Activated naive CD8-positive, alpha-beta T cell treated with anti-CD3 and anti-CD28 coated beads, Interleukin-2, amount 50 U/mL, for 24 hours (primary cell): ENCODE data around the gene WDR59.
"Not testable (repeated sequence)": the region's sequence is repeated elsewhere in the genome, so short reads cannot be mapped to it uniquely, and the experiment has no call there.

Experiments
- ATAC-seq: fragments of 150-1000 bp; cut with Tn5 transposase; one replicate; pipeline ENCODE4 v1.10.0; 2021
- DNase-seq: peaks from one replicate; pipeline ENCODE4 v3.0.0; 2021
- H3K27ac Mint-ChIP-seq: one replicate; pipeline ENCODE4 v1.8.0; 2021; ENCODE audit warnings: mild to moderate bottlenecking, mixed read lengths
- H3K27me3 Mint-ChIP-seq: one replicate; pipeline ENCODE4 v1.8.0; 2021; ENCODE audit warnings: mixed read lengths
- H3K36me3 Mint-ChIP-seq: one replicate; pipeline ENCODE4 v1.8.0; 2021; ENCODE audit warnings: low read depth, mixed read lengths
- H3K4me1 Mint-ChIP-seq: one replicate; pipeline ENCODE4 v1.8.0; 2021; ENCODE audit warnings: mixed read lengths
- H3K4me3 Mint-ChIP-seq: one replicate; pipeline ENCODE4 v1.8.0; 2021; ENCODE audit warnings: mild to moderate bottlenecking, moderate library complexity, mixed read lengths
- H3K9me3 Mint-ChIP-seq: one replicate; pipeline ENCODE4 v1.8.0; 2021; ENCODE audit warnings: mixed read lengths

Gene WDR59

DNA sequence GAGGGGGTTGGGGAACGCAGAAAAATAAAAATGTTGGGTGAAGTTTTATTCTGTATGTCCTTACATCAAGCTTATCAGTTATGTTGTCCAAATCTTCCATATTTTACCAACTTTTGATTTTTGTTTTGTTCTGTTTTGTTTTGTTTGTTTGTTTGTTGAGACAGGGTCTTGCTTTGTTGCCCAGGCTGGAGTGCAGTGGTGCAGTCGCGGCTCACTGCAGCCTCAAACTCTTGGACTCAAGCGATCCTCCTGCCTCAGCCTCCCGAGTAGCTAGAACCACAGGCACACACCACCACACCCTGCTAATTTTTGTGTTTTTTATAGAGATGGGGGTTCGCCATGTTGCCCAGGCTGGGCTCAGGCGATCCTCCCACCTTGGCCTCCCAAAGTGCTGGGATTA, 34.7 kb upstream of the WDR59 start:
- no peaks in the 10 kb centered on the region for H3K27me3 Mint-ChIP-seq
- peaks cover 17% of the 10 kb centered on the region for H3K4me1 Mint-ChIP-seq
- DNase-seq, result no peak
- H3K9me3 Mint-ChIP-seq, result peaks cover 17% of the 10 kb centered on the region
- H3K36me3 Mint-ChIP-seq, result peaks cover 16% of the 10 kb centered on the region
- H3K4me3 Mint-ChIP-seq, result no peak overlapping the region
- H3K27ac Mint-ChIP-seq, result no peak overlapping the region
- no peak for ATAC-seq

DNA sequence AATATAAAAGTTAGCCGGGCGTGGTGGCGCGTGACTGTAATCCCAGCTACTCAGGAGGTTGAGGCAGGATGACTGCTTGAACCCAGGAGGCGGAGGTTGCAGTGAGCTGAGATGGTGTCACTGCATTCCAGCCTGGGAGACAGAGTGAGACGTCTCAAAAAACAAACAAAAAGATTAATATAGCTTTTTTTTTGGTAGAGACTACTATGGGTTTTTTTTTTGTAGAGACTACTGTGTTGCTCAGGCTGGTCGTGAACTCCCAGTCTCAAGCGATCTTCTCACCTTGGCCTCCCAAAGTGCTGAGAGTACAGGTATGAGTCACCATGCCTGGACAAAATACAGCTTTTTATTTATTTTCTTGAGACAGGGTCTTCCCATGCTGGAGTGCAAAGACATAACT, 34.1 kb upstream of the WDR59 start:
- ATAC-seq (no peak), DNase-seq (no peak)
- Mint-ChIP-seq H3K4me3 (no peak overlapping the region), H3K27me3 (no peaks in the 10 kb centered on the region), H3K27ac (no peak overlapping the region), H3K9me3 (peaks cover 17% of the 10 kb centered on the region), H3K36me3 (peaks cover 16% of the 10 kb centered on the region), H3K4me1 (peaks cover 13% of the 10 kb centered on the region)

DNA sequence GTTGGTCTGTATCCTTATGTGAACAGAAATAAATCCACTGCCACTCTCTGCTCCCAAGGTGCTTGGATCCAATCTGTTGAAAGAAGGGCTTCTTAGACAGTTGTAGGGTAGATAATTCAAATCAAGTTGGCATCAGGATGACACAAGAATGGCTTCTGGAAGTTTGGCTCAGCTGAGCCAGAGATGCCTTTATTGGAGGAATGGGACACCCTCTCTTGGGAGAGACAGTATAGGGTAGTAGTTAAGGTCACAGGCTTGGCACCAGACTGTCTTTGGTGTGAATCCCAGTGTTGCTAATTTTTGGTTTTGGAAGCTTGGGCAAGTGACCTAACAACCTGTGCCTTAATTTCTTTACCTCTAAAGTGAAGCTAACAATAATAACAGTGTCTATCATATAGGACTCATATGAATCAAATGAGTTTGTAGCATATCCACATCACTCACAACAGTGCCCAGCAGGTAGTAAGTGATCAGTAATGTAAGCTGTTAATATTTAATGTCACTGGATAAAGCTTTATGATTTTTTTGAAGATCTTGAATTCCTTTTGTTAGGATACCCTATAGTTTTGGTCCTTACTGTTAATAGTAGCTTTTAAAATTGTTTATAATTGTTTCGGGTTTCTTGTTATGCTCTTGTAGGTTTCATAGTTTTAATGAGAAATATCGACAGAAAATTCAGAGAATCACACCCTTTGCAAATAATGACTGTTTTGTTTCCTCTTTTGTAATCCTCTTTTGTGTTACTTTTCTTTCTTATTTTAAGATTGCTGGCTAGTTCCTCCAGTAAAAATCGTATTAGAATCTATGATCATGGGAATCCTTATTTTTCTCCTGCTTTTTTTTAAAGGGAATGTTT, 33.0 kb upstream of the WDR59 start:
- no peak for ATAC-seq
- H3K27ac Mint-ChIP-seq, result no peak overlapping the region
- H3K36me3 Mint-ChIP-seq, result peaks cover 14% of the 10 kb centered on the region
- H3K4me3 Mint-ChIP-seq, result no peak overlapping the region
- DNase-seq, result no peak
- H3K4me1 Mint-ChIP-seq, result peaks cover 11% of the 10 kb centered on the region
- peaks cover 17% of the 10 kb centered on the region for H3K9me3 Mint-ChIP-seq
- H3K27me3 Mint-ChIP-seq, result no peaks in the 10 kb centered on the region

DNA sequence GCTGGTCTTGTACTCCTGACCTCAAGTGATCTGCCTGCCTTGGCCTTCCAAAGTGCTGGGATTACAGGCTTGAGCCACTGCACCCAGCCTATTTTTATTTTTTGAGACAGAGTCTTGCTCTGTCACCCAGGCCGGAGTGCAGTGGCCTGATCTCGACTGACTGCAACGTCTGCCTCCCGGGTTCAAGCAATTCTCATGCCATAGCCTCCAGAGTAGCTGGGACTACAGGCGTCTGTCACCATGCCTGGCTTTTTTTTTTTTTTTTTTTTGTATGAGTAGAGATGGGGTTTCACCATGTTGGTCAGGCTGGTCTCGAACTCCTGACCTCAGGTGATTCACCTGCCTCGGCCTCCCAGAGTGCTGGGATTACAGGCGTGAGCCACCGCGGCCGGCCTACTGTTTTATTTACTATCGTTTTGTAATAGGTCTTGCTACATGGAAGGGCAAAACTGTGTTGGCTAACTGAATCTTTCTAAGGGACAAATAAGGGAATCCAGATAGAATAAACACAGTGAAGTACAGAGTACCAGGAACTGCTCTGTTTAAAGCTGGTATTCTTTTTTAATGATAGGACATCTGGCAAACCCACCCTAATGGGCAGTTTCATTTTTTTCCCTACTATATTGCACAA, 31.6 kb upstream of the WDR59 start:
- H3K4me3 Mint-ChIP-seq, H3K36me3 Mint-ChIP-seq, H3K27me3 Mint-ChIP-seq, H3K9me3 Mint-ChIP-seq, ATAC-seq, DNase-seq, H3K27ac Mint-ChIP-seq: not testable (repeated sequence)
- peaks cover 20% of the 10 kb centered on the region for H3K4me1 Mint-ChIP-seq

DNA sequence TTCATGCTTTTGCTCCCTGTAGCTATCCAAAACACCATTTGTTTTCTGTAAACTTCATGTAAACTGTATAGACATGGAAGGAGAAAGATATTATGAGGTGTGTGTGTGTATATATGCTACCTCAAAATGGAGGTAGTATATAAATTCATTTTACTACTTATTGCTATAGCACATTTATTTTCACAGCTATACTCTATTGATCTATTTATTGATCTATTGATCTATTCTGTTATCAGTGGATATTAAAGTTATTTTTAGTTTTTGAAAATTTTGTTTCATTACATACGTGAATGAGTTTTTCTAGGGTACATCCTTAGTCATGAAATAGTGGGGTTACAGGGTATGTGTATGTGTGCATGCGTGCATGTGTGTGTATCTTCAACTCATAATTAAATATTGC, 29.4 kb upstream of the WDR59 start:
- no peaks in the 10 kb centered on the region for H3K27me3 Mint-ChIP-seq
- H3K27ac Mint-ChIP-seq, result no peak overlapping the region
- no peaks in the 10 kb centered on the region for H3K36me3 Mint-ChIP-seq
- H3K4me1 Mint-ChIP-seq, result peaks cover 31% of the 10 kb centered on the region
- no peaks in the 10 kb centered on the region for H3K9me3 Mint-ChIP-seq
- ATAC-seq, result no peak
- H3K4me3 Mint-ChIP-seq, result no peak overlapping the region
- no peak for DNase-seq

DNA sequence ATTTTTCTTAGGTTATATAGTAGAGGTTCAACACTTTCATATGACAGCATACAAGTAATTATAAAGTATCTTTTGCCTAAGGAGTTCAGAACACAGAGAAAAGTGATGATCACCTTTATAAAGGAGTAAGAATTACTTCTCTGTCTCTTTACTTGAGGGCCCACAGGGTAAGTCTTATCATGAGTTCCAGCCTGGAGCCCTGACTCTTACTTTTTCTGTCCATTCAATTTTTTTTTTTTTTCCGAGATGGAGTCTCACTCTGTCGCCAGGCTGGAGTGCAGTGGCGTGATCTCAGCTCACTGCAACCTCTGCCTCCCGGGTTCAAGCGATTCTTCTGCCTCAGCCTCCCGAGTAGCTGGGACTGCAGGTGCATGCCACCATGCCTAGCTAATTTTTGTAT, 28.2 kb upstream of the WDR59 start:
- Mint-ChIP-seq H3K4me1 (peaks cover 39% of the 10 kb centered on the region), H3K27ac (peak overlapping the region; percentile 87)
- not testable (repeated sequence) for ATAC-seq, H3K4me3 Mint-ChIP-seq, DNase-seq, H3K9me3 Mint-ChIP-seq, H3K36me3 Mint-ChIP-seq, H3K27me3 Mint-ChIP-seq

DNA sequence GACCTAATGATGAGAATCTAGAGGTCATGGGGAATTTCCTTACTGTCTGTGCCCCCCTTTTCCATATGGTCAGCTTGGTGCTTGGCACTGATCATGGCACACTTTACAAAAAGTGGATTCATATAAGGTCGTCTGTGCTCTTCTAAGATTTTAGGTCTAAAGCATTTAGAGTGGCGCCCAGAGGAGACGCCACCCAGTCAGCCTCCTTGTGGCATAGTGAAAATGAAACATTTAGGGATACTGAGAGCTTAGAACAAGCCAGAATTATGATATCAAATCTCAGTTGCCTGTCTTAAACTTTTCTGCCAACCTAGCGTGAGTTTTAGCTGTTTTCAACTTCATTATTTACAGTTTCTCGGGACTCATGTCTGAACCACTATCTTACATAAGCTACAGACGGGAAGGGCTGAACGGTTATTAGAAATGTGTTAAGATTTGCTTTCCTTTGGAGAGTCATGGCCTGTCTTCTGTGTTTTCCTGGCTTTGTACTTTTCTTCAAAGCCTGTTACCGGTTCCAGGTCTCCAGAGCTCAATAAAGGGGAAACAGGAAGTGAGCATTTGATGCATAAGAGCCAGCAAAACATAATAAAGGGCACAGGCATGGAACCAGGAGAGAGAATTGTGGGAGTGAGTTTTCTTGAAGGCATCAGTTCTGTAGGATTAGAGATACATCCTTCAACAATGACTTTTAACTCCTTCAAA, 27.6 kb upstream of the WDR59 start:
- no peak for DNase-seq
- Mint-ChIP-seq H3K4me3 (peak overlapping the region; percentile 47), H3K27me3 (no peaks in the 10 kb centered on the region), H3K4me1 (peaks cover 39% of the 10 kb centered on the region), H3K36me3 (no peaks in the 10 kb centered on the region), H3K9me3 (no peaks in the 10 kb centered on the region), H3K27ac (peak overlapping the region; percentile 87)
- ATAC-seq, result peak; percentile 20

DNA sequence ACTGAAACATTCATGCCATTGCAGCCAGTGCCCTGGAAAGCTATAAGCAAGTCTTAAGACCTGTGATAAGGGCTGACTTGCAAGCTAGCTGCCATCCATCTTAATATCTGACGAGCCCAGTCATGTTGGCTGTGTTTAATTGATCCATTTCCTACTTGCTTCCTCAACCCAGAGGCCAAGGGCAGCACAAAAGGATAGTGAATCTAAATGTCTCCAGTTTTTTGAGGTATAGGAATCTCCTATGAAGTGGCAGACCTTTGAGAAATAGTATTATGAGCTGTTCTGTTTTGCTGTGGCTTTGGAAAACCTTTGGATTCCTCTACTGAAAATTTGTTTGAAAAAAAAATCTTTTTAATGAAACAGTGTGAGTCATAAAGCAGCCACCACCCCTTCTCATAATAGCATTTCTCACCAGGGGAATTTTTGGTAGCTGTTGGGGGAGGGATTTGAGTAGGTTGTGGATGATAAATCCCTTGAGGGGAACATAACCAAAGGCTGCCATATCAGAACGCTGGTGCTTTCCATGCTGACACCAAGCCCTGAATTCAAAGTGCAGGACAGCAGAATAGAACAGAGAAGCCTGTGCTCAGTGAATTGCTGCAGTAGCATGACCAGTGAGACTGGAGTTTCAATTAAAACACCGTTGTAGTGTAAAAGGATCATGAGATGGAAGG, 26.8 kb upstream of the WDR59 start:
- Mint-ChIP-seq H3K4me1 (peaks cover 39% of the 10 kb centered on the region), H3K9me3 (no peaks in the 10 kb centered on the region), H3K36me3 (no peaks in the 10 kb centered on the region), H3K27me3 (no peaks in the 10 kb centered on the region), H3K27ac (peak overlapping the region; percentile 87), H3K4me3 (peak overlapping the region; percentile 47)
- ATAC-seq (peak; percentile 94), DNase-seq (peak; percentile 44)

DNA sequence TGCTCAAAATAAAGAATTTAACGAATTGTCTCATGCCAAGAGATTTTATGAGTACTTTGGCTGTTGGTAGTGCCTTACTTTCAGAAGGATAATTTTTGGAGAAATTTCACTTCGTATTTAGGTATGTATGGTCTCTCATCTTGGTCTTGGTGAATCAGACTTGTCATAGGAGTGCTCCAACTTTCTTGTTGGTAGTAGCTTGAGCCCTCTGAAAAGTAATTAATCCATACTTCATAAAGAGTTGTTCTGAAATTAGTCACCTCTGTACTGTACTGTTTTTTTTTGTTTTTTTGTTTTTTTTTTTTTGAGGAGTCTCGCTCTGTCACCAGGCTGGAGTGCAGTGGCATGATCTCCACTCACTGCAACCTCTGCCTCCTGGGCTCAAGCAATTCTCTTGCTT, 25.5 kb upstream of the WDR59 start:
- H3K4me1 Mint-ChIP-seq, result peaks cover 39% of the 10 kb centered on the region
- H3K27me3 Mint-ChIP-seq, result no peaks in the 10 kb centered on the region
- H3K9me3 Mint-ChIP-seq, result no peaks in the 10 kb centered on the region
- DNase-seq, result no peak
- H3K27ac Mint-ChIP-seq, result no peak overlapping the region
- no peak overlapping the region for H3K4me3 Mint-ChIP-seq
- no peaks in the 10 kb centered on the region for H3K36me3 Mint-ChIP-seq
- ATAC-seq, result no peak

DNA sequence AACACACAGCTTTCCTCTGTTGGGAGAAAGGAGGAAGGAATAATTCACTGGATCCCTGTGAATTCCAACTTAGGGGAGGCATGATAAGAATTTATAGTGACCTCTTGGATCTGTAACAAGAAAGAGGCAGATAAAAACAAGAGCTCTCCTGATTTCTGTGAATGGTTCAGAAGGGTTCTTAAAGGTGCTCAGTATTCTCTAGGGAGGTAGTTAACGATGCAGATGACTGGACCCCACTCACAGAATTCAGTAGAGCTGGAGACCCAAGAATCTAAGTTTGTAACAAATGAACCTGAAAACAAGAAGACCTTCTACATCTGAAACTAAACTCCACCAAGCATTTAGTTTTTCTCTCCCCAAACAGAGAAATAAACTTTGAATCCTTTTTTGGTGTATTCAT, 22.5 kb upstream of the WDR59 start:
- Mint-ChIP-seq H3K27me3 (no peaks in the 10 kb centered on the region), H3K4me1 (peaks cover 33% of the 10 kb centered on the region), H3K4me3 (no peak overlapping the region), H3K9me3 (no peaks in the 10 kb centered on the region), H3K27ac (no peak overlapping the region), H3K36me3 (no peaks in the 10 kb centered on the region)
- DNase-seq, result no peak
- no peak for ATAC-seq

DNA sequence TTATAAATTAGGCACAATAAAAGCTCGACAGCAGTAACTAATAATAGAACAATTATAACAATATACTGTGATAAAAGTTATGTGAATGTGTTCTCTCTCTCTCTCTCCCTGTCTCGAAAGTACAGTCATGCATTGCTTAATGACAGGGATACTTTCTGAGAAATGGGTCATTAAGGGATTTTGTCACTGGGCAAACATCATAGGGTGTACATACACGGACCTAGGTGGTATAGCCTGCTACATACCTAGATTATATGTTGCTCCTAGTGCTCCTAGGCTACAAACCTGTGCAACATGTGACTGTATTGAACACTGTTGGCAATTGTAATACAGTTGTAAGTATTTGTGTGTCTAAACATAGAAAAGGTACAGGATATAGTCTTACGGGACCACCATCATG, 20.8 kb upstream of the WDR59 start:
- no peak for DNase-seq
- Mint-ChIP-seq H3K9me3 (no peaks in the 10 kb centered on the region), H3K27me3 (peaks cover 11% of the 10 kb centered on the region), H3K4me3 (no peak overlapping the region), H3K4me1 (peaks cover 22% of the 10 kb centered on the region), H3K36me3 (no peaks in the 10 kb centered on the region), H3K27ac (no peak overlapping the region)
- no peak for ATAC-seq

DNA sequence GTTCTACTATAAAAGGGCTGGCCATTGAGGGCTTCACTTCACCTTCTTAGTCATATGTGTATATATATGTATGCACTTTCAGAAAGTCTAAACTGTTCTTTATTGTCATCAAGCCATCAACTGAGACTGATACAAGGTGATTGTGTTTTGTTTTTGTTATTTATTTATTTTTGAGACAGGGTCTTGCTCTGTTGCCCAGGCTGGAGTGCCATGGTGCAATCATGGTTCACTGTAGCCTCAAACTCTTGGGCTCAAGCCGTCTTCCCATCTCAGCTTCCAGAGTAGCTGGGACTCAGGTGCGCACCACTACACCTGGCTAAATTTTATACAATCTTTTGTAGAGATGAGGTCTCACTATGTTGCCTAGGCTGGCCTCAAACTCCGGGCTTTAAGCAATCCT, 19.5 kb upstream of the WDR59 start:
- DNase-seq (no peak), ATAC-seq (no peak)
- Mint-ChIP-seq H3K36me3 (no peaks in the 10 kb centered on the region), H3K4me1 (peaks cover 28% of the 10 kb centered on the region), H3K9me3 (no peaks in the 10 kb centered on the region), H3K27ac (no peak overlapping the region), H3K27me3 (peaks cover 18% of the 10 kb centered on the region), H3K4me3 (no peak overlapping the region)

DNA sequence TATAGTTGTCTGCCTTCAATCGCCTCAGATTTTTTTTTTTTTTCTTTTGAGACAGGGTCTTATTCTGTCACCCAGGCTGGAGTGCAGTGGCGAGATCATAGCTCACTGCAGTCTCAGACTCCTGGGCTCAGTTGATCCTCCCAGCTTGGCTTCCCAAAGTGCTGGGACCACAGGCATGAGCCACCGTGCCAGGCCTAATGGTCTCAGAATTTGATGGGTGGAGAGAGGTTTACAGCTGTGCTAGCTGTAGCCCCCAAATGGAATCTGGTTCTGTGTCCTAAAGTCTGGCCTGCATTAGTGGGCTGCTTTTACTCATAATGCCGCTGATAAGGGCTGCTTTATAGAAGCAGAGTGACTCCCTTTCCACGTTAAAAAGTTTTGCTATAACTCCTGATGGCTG, 19.0 kb upstream of the WDR59 start:
- peaks cover 24% of the 10 kb centered on the region for H3K4me1 Mint-ChIP-seq

DNA sequence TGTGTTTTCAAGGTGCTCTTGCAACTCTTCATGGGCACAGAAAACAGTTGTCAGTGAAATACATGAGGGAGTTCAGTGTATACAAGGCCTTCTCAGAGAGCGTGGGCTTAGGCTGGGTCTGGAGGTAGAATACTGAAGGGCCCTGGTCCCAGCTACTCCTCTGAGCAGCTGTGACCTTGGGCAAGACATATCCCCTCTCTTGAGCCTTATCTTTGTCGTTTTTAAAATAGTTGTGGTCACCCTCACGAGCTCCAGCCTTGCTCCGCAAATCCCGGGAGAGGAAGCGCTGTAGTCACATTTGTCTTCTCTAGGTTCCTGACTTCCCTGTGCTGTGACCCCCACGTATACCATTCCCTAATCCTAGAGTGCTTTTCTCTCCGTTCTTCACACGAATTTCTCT, 17.6 kb upstream of the WDR59 start:
- peaks cover 21% of the 10 kb centered on the region for H3K27me3 Mint-ChIP-seq
- no peak overlapping the region for H3K4me3 Mint-ChIP-seq
- H3K4me1 Mint-ChIP-seq, result peaks cover 26% of the 10 kb centered on the region
- DNase-seq, result no peak
- no peaks in the 10 kb centered on the region for H3K36me3 Mint-ChIP-seq
- no peak overlapping the region for H3K27ac Mint-ChIP-seq
- ATAC-seq, result no peak
- no peaks in the 10 kb centered on the region for H3K9me3 Mint-ChIP-seq

More for the DNA sequence above, 19.0 kb upstream of the WDR59 start:
- DNase-seq (no peak), ATAC-seq (no peak)
- Mint-ChIP-seq H3K4me3 (no peak overlapping the region), H3K36me3 (no peaks in the 10 kb centered on the region), H3K9me3 (no peaks in the 10 kb centered on the region), H3K27ac (no peak overlapping the region), H3K27me3 (peaks cover 18% of the 10 kb centered on the region)
